Left hindlimb (tissue), 1 donor: ENCODE data around the gene TRIM73.
"Not testable (repeated sequence)": the region's sequence is repeated elsewhere in the genome, so short reads cannot be mapped to it uniquely, and the experiment has no call there.

Experiments used
- DNase-seq: peaks from one replicate; pipeline ENCODE4 v3.0.0-alpha.2; 2018

TRIM73 gene

DNA sequence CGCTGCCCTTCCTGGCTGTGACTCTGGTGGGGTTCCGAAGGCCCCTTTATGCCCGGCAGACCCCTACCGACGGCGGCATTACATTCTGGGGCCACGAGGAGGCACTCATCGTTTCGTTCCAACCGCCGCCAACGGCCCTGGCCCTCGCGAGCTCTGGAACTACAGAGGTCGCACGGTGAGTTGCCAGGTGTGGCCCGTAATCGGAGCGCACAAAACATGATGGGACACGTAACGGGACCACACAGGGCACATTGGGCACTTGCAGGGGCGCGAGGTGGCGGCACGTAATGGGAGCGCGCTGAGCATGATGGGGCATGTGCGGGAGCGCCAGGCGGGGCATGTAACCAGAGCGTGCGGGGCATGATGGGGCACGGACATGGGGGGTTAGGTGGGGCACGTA is at the start of gene TRIM73:
Gene TRIM73 (plus strand): TSS at position 301 of the 400 bp plus-strand sequence. CDS start 3,305 bp downstream, outside the sequence.
- not testable (repeated sequence) for DNase-seq

DNA sequence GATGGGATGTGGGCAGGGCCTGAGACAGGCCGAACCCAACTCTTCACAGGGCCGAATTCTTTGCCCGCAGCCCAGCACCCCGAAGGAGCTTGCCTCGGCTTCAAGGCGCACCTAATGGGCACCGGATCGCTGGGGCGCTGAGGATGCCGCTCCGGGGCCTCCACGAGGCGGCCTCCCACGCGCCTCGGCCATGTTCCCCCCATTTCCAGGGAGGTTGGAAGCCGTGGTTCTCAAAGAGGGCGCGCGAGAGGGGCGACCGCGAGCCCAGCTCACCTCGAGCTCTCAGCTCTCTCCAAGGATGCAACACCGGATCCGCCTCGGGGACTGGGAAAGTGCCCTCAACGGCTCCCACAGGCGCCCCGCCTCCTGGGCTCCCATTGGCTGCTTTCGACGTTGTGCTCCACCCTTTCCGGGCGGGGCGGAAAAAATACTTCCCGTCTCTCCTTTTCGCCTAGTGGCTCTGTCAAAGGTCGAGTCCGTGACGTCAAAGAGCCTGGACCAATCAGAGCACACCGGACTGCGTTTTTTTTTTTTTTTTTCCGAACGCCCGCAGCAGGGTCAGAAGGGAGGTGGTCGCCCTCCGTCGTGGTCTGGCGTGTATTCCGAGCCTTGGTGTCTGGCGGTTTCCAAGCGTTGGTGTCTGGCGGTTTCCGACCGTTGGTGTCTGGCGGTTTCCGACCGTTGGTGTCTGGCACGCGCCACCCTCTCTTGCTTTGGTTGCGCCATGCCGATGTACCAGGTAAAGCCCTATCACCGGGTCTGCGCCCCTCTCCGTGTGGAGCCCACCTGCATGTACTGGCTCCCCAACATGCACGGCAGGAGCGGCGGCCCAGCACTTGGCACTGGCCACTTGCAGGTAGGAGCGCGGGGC is 36.5 kb upstream of the TRIM73 start:
- peak; percentile 20 for DNase-seq

DNA sequence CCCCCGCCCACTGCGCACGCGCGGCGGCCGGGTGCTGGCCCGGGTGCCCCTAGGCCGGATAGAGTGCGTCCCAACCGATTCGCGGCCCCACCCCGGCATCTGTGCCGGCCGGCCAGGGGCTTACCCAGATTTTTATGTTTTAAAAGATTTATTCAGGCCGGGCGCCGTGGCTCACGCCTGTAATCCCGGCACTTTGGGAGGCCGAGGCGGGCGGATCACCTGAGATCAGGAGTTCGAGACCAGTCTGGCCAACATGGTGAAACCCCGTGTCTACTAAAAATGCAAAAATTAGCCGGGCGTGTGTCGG is 35.9 kb upstream of the TRIM73 start:
- DNase-seq, result not testable (repeated sequence)

DNA sequence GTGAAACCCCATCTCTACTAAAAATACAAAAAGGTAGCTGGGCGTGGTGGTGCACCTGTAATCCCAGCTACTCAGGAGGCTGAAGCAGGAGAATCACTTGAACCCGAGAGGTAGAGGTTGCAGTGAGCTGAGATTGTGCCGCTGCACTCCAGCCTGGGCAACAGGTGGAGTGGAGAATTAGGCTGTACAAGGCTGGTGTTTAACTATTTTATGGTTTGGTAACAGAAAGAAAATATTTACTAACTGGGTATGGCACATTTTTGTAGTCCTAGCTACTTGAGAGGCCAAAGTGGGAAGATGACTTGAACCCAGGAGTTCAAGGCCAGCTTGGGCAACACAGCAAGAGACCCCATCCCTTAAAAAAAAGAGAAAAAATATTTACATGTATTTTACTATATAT is 31.4 kb upstream of the TRIM73 start:
- not testable (repeated sequence) for DNase-seq

DNA sequence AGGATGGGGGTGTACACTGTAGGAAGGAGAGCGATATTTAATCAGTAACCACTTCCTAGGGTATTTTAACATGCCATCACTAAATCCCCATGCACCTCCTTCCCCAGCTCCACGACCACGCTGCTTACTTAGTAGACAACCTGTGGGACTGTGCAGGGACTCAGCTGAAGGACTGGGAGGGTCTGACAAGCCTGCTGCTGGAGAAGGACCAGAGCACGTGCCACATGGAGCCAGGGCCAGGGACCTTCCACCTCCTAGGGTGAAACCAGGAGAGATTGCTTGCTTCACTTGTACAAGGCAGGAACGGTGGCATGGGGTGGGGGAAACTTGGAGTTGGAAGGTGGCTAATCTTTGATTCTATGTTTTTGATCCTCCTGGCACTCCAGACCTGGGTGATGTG is 28.8 kb upstream of the TRIM73 start:
- DNase-seq, result not testable (repeated sequence)

DNA sequence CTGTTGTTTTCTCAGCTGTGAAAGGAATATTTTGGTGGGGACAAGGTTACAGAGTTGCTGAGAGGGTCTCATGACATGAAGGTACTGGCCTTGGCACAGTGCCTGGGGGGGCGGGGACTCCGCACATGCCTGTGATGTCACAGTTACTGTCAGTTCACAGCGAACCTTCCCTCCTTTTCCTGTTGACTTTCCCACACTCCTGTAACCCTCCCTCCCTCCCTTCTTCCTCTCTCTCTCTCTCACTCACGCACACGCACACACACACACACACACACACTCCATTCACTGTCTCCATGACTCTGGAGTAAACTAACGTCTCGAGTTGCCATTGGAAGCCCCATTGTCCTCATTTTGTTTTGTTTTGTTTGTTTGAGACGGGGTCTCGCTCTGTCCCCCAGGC is 28.1 kb upstream of the TRIM73 start:
- DNase-seq, result not testable (repeated sequence)

DNA sequence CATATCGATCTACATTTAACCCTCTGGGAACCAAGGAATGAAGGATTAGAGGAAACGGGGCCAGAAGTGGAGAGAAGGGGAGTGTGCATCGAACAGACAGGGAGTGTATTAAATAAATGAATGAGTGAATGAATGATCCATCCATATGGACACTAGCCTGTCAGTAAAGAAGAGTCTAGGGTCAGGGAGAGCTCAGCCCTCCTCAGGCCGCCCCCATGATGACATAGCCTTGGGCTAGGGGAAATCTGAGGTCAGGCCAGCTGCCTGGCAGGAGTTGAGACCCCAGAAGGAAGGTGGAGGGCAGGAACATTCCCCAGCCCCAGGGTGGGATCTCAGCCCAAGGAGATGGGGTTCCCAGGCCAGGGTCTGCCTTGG is 21.3 kb upstream of the TRIM73 start:
- not testable (repeated sequence) for DNase-seq

DNA sequence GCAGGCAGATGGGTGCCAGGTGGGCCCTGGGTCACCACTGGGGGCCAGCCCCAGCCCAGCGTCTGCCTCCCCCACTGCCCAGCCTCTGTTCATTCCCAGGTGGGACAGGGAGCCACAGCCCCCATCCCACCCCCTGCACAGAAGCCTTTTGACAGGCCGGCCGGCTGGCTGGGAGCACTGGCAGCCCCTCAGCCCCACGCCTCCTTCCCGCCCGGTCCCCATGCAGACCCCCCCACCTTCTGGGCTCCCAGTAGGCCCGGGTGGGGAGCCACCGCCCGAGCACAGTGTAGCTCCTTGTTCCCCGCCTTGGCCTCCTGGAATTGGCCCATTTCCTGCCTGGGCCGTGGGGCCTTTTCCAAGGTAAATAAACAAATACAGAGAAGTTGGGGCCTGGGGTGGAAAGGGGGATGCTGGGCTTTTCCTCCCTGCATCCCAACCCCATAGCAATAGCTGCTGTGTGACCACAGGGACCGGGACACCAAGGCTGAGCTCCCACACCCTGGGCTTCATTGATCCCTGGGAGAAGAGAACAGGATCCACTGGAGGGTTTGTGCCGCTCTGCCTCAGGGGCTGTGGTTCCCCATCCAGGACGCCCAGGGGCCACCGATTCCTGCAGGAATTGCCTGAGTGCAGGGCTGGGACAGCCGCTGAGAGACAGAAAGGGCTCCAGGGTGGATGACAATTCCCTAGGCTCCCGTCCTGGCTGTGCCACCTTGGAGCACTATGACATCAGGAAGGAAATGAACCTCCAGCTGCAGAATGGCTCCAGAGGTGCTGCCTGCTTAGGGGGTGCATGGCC is 20.7 kb upstream of the TRIM73 start:
- DNase-seq, result not testable (repeated sequence)

DNA sequence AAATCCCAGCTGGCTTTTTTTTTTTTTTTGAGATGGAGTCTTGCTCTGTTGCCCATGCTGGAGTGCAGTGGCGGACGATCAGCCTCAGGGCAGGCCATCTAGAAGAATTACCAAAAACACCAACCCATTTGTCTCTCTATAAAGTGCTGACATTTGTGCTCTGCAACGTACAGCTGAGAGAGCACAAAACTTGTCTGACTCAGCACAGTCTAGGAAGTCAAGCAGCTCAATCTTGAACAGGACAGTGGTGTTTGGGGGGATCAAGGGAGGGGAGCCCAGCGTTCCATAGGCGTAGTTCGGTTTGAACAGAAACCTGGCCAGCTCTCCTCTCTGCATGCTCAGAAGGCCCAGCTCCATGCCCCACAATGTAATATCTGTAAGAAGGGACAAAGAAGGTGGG is 2.2 kb upstream of the TRIM73 start:
- not testable (repeated sequence) for DNase-seq

DNA sequence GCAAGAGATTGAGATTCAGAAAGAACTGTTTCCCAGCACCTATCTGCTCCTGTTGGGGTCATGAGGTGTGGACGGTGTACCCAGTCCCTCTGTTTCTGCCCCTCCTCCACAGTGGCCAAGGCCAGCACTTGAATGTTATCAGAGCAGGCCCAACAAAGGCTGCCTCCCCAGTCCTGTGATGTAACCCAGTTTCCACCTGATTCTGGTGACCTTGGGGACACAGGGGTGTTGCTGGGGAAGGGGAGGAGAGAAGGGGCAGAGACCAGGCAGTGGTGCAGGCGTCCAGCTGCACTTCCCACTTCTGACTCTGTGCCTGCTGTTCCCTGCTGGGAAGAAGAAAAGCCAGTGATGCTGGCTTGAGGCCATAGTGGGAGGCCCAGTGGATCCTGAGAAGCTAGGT is 2.4 kb downstream of the TRIM73 start:
- DNase-seq, result not testable (repeated sequence)

DNA sequence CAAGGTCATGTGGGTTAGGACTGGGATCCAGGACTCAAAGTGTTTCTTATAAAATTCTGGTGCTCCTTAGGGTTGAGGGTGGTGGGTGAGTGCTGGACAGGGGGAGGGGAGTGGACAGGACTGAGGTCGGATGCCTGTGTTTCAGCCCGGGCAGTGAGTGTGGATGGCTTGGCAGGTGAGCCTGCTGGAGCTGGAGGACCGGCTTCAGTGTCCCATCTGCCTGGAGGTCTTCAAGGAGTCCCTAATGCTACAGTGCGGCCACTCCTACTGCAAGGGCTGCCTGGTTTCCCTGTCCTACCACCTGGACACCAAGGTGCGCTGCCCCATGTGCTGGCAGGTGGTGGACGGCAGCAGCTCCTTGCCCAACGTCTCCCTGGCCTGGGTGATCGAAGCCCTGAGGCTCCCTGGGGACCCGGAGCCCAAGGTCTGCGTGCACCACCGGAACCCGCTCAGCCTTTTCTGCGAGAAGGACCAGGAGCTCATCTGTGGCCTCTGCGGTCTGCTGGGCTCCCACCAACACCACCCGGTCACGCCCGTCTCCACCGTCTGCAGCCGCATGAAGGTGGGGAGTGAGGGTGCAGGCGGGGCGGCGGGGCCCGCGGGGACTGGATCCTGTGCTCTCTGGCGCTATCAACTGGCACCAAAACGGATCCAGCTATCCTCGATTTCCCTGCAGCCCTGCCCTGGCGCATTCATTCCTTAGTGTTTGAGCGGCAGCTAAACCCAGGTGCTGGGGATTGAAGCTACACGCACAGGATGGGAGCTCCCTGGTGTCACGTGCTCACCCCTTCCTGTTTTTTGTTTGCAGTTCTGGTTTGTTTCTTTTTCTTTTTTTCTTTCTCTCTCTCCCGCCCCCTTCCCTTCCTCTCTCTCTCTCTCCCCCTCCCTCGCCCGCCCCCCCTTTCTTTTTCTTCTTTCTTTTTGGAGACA is 3.6 kb downstream of the TRIM73 start:
- not testable (repeated sequence) for DNase-seq

DNA sequence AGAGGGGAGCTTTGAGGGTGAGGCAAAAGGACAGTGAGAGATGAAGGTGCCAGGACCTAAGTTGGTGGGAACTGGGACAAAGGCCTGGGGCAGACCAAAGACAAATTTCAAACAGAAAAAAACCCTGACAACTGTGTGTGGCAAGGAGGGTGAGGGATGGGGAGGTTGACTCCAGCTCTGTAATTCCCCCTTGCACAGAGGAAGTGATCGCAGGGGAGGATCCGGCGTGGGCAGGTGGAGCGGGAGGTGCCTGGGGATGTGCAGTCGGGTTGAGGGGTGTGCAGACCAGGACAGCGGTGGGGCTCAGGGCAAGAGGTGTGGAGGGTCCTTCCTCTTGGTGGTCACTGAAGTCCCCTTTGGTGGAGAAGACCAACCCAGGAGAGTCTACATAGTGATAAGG is 5.1 kb downstream of the TRIM73 start:
- DNase-seq, result not testable (repeated sequence)

DNA sequence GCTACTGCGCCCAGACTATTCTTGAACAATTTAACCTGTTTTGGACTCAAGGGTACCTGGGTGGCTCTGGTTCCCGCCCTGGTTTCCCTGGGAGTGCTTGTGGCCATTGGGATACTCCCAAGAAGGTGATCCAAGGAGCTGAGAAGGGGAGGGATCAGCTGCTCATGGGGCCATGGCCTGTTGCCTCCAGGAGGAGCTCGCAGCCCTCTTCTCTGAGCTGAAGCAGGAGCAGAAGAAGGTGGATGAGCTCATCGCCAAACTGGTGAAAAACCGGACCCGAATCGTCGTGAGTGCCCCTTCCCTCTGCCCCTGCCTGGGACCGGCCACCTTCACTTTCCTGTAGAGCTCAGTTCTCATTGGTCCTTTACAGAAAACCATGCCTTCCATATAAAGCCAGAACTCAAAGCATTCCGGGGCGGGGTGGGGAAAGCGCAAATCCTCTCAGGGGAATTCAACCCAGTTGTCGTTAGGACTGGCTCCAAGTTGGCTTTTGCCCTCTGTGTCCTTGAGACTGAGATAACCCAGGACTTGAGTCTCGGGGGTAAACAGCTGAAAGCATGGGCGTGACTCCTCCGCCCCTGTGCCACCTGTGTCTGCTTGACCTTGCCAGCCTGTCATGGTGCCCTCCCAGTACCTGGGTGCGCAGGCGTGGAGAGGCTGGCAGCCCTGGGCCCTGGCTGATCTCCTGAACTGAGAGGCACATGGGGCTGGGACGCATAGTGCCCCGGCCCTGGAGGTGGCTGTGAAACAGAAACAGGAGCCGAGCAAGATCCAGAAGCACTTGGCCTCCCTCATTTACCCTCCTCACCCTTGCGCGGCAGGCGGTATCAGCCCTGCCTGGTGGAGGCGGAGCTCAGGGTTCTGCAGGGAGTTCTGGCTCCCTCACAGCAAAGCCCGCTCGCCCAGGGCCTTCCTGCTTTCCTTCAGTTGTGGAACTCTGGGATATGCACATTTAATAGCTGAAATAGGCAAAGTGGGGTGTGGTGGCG is 8.3 kb downstream of the TRIM73 start:
- DNase-seq, result not testable (repeated sequence)

DNA sequence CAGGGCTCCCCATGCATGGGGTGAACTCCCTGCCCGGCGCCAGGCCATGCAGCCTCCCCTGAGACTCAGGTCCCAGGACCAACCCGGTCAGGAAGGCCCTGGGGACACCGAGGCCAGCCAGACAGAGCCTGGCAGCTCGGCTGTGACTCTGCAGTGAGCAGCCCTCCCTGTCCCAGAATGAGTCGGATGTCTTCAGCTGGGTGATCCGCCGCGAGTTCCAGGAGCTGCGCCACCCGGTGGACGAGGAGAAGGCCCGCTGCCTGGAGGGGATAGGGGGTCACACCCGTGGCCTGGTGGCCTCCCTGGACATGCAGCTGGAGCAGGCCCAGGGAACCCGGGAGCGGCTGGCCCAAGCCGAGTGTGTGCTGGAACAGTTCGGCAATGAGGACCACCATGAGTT is 9.2 kb downstream of the TRIM73 start:
- not testable (repeated sequence) for DNase-seq

DNA sequence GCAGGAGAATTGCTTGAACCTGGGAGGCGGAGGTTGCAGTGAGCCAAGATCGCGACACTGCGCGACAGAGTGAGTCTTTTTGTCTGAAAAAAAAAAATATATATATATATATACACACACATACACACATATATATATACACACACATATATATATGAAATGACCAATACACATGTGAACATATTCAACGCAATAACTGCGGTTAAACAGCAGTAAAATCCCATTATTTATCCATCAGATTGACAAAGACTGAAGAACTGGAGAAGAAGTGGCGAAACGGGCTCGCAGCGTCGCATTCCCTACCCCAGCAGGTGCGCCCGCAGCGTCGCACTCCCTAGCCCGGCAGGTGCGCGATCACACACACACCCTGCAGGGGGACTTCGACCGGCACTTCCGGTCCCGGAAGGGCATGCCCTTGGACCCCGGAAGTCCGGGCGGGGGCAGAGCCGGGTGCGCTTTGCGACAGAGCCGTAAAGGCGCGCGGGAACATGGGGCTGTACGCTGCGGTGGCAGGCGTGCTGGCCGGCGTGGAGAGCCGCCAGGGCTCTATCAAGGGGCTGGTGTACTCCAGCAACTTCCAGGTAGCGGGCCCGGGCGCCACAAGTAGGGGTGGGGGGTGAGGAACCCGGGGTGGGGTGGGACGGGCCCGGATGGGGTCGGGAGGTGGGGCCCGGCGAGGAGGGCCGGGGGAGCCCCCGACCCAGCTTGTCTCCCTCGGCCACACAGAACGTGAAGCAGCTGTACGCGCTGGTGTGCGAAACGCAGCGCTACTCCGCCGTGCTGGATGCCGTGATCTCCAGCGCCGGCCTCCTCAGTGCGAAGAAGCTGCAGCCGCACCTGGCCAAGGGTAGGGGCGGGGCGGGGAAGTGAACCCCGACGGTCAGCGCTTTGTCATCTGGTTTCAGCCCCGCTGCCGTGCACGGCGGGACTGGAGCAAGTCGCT is 14.7 kb downstream of the TRIM73 start:
- not testable (repeated sequence) for DNase-seq

DNA sequence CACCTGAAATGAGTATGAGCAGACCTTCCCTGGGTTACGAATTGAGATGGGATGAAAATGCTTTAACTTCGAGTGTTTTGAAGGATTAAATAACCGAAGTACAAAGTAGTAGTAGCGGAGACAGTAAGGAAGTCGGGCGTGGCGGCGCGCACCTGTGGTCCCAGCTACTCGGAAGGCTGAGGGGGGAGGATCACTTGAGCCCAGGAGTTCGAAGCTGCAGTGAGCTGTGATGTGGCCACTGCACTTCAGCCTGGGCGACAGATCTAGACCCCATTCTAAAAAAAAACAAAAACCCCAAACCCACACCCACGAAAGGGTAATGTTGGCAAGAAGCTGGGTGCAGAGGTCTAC is 15.4 kb downstream of the TRIM73 start:
- not testable (repeated sequence) for DNase-seq

DNA sequence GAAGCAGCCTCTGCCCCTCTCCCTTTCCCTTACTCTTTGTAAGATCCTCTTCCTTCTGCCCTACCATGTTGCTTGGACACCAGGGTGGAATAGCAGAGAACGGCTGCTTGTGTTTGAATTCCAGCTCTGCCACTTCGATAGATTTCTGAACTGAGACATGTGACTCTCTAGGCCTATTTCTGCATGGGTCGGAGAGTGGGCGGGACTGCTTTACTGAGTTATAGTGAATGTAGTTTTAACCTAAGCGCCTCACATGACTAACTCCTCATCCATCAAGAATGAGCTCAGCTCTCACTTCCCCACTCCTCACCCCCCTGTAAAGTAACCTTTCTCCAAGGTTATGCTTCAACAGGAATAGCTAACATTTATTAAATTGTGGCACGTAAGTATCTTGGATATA is 18.8 kb downstream of the TRIM73 start:
- not testable (repeated sequence) for DNase-seq

DNA sequence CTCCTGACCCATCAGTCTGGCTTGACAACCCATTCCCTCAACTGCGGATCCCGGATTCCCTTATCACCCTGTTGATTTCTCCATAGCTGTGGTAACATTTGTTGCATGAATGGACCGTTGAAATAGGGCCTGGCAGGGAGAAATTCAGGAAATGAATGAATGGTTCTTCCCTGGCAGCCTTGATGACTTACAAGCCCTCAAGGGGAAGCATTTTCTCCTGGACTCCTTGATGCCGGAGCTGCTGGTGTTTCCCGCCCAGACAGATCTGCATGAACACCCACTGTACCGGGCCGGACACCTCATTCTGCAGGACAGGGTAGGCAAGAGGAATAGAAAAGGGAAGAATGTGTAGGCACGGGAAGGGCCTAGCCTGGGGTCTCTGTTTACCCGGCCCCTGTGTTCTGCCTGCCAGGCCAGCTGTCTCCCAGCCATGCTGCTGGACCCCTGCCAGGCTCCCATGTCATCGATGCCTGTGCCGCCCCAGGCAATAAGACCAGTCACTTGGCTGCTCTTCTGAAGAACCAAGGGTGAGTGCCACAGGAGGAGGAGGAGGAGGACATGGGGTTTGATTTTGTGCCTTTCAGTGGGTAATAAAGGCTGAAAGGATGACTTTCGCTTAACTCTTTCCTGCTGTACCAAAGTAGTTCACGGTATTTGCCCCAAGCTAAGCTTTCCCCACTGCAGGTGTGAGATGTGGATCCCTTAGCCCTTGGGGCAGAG is 19.4 kb downstream of the TRIM73 start:
- not testable (repeated sequence) for DNase-seq

DNA sequence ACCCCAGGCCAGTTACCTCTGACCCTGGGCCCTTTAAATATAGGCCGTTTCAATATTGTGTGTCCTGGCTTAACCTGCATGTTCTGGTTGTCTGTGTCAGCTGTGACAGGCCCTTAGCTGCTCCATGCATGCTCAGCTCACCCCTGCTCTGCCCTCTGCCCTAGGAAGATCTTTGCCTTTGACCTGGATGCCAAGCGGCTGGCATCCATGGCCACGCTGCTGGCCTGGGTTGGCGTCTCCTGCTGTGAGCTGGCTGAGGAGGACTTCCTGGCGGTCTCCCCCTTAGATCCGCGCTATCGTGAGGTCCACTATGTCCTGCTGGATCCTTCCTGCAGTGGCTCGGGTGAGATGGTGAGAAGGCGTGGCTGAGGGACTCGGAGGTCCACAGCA is 20.0 kb downstream of the TRIM73 start:
- not testable (repeated sequence) for DNase-seq
